Liver (tissue), 9 donors: ENCODE data around the gene CWC27. TPM values are rescaled to one million over a fixed set of nuclear protein-coding genes. Genes with fewer than 3 reads are reported as not detected.

ENCODE experiments used
- DNase-seq: peaks from one replicate; pipeline ENCODE4 v3.0.0-alpha.2; 2017; ENCODE audit warnings: low spot score
- H3K27ac ChIP-seq, 2 donors: one replicate each; pipeline ENCODE4 v1.7.0; 2013; ENCODE audit warnings: inconsistent platforms in 2 of 2, low read length in 2 of 2, control low read depth in 1 of 2, low read depth in 1 of 2, mild to moderate bottlenecking in 1 of 2
- H3K27me3 ChIP-seq, 4 donors: one replicate each; pipeline versions ENCODE4 v1.6.1 to v1.7.0; 2013; ENCODE audit warnings: low read length in 3 of 4, inconsistent platforms in 1 of 4, mild to moderate bottlenecking in 1 of 4, moderate library complexity in 1 of 4; ENCODE audit not compliant: control insufficient read depth in 4 of 4, insufficient read depth in 4 of 4
- H3K36me3 ChIP-seq, 4 donors: one replicate each; pipeline versions ENCODE4 v1.6.1 to v1.7.0; 2013; ENCODE audit warnings: low read length in 3 of 4, mild to moderate bottlenecking in 3 of 4, low read depth in 1 of 4, moderate library complexity in 1 of 4; ENCODE audit not compliant: control insufficient read depth in 4 of 4, insufficient read depth in 3 of 4
- H3K4me1 ChIP-seq, 4 donors: one replicate each; pipeline versions ENCODE4 v1.6.1 to v1.7.0; 2013; ENCODE audit warnings: low read length in 3 of 4, mild to moderate bottlenecking in 3 of 4, moderate library complexity in 1 of 4; ENCODE audit not compliant: control insufficient read depth in 4 of 4, insufficient read depth in 4 of 4
- H3K4me3 ChIP-seq, 3 donors: one replicate each; pipeline versions ENCODE4 v1.6.1 to v1.7.0; 2013; ENCODE audit warnings: low read length in 3 of 3, control low read depth in 1 of 3, low read depth in 1 of 3, mild to moderate bottlenecking in 1 of 3
- H3K9ac ChIP-seq, 2 donors: one replicate each; pipeline ENCODE4 v1.7.0; 2013; ENCODE audit warnings: low read length in 2 of 2, mild to moderate bottlenecking in 2 of 2, moderate library complexity in 2 of 2, control low read depth in 1 of 2, low read depth in 1 of 2
- H3K9me3 ChIP-seq, 4 donors: one replicate each; pipeline versions ENCODE4 v1.6.1 to v1.7.0; 2013; ENCODE audit warnings: low read length in 3 of 4; ENCODE audit not compliant: control insufficient read depth in 4 of 4
- ATF3 ChIP-seq: IDR thresholded peaks from 2 replicates; pipeline ENCODE4 v1.6.1; 2016; ENCODE audit warnings: antibody characterized with exemption
- EGR1 ChIP-seq, 2 donors: IDR thresholded peaks; 2 replicates each; pipeline ENCODE4 v1.6.1; 2016 to 2018; ENCODE audit warnings: antibody characterized with exemption in 2 of 2, low read depth in 2 of 2
- FOXA1 ChIP-seq: IDR thresholded peaks from 2 replicates; pipeline ENCODE4 v1.6.1; 2016; ENCODE audit warnings: antibody characterized with exemption
- GABPA ChIP-seq, 2 donors: IDR thresholded peaks in 1 of 2; conservative IDR thresholded peaks in 1 of 2; 2 replicates each; pipeline ENCODE4 v1.6.1; 2016; ENCODE audit warnings: antibody characterized with exemption in 2 of 2, mild to moderate bottlenecking in 1 of 2, moderate library complexity in 1 of 2
- HNF4A ChIP-seq, 2 donors: conservative IDR thresholded peaks; 2 replicates each; pipeline ENCODE4 v1.6.1; 2016; ENCODE audit warnings: antibody characterized with exemption in 2 of 2, mild to moderate bottlenecking in 2 of 2
- HNF4G ChIP-seq: IDR thresholded peaks from 2 replicates; pipeline ENCODE4 v1.6.1; 2016; ENCODE audit warnings: antibody characterized with exemption
- JUND ChIP-seq, 2 donors: IDR thresholded peaks; 2 replicates each; pipeline ENCODE4 v1.6.1; 2016; ENCODE audit warnings: antibody characterized with exemption in 2 of 2
- RAD21 ChIP-seq, 2 donors: IDR thresholded peaks; 2 replicates each; pipeline ENCODE4 v1.6.1; 2016; ENCODE audit warnings: antibody characterized with exemption in 2 of 2, mild to moderate bottlenecking in 2 of 2
- RXRA ChIP-seq, 2 donors: IDR thresholded peaks; 2 replicates each; pipeline ENCODE4 v1.6.1; 2017 to 2018; ENCODE audit warnings: antibody characterized with exemption in 2 of 2, mild to moderate bottlenecking in 1 of 2
- WGBS: extraction: QIAGEN DNeasy Blood & Tissue Kit; methylation state at CpG from one replicate; pipeline ENCODE4 v1.1.7; 2013; 5-methylcytosine and 5-hydroxymethylcytosine counted together
- polyA plus RNA-seq, 2 donors: library from polyadenylated mRNA; stranded (reverse) in 1 of 2; unstranded in 1 of 2; fragments of 200-250 nt in 1 of 2; fragments of >200 nt in 1 of 2; fragmentation: Nextera tagmentation in 1 of 2; extraction: Ambion mirVana in 1 of 2; gene quantifications; one replicate each; pipeline versions ENCODE4 v1.2.1 to v1.2.3, GENCODE V29; 2013 to 2015
- total RNA-seq, 2 donors: library from RNA; depleted of rRNA; stranded (reverse); fragments of >200 nt; gene quantifications; one replicate each; pipeline ENCODE4 v1.2.3, GENCODE V29; 2014
- TF ChIP-seq, protein P1 (sequence below): IDR thresholded peaks from 2 replicates; pipeline ENCODE4 v1.6.1; 2016; ENCODE audit warnings: antibody characterized with exemption
- TF ChIP-seq, protein P2 (sequence below): IDR thresholded peaks from 2 replicates; pipeline ENCODE4 v1.6.1; 2016; ENCODE audit warnings: antibody characterized with exemption, mild to moderate bottlenecking
- TF ChIP-seq, protein P3 (sequence below): fragments of 150-350 bp; IDR thresholded peaks from 2 replicates; pipeline ENCODE4 v1.5.1; 2017; ENCODE audit warnings: improper control_type of control experiment, low read depth, low read length; ENCODE audit not compliant: missing input control
- donor health status: healthy.
- donor health status: healthy.
- donor health status: healthy.
- donor health status: healthy.
- donor health status: healthy.

CWC27 gene
- total and polyA plus RNA-seq, 4 donors, result 3.9 to 9.8 (median 6.0) TPM

GRCh38 chr5:65013166-65013565 is 244.4 kb downstream of the CWC27 start:
- Histone ChIP-seq H3K4me3 (no peak overlapping the region), H3K36me3 (no peaks in the 10 kb centered on the region), H3K4me1 (peaks cover 3 to 12% (median 6%) of the 10 kb centered on the region in 4 donors), H3K27me3 (no peaks in the 10 kb centered on the region), H3K9me3 (no peaks in the 10 kb centered on the region), H3K9ac (no peak overlapping the region), H3K27ac (no peak overlapping the region)
- 97% methylated on average over 1 of the region's 1 CpG for WGBS
- DNase-seq, result no peak
- TF ChIP-seq ATF3 (no peak), FOXA1 (no peak), JUND (IDR thresholded peaks at IDR 0.05) (no peak), RXRA (IDR thresholded peaks at IDR 0.05) (no peak)
- TF ChIP-seq, protein P1, sequence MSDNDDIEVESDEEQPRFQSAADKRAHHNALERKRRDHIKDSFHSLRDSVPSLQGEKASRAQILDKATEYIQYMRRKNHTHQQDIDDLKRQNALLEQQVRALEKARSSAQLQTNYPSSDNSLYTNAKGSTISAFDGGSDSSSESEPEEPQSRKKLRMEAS, result no peak

GRCh38 chr5:65014769-65015168 is 246.0 kb downstream of the CWC27 start:
- Histone ChIP-seq H3K27ac (no peak overlapping the region), H3K9ac (no peak overlapping the region), H3K4me1 (peaks cover 3 to 9% (median 6%) of the 10 kb centered on the region in 4 donors), H3K36me3 (no peaks in the 10 kb centered on the region), H3K27me3 (no peaks in the 10 kb centered on the region), H3K9me3 (no peaks in the 10 kb centered on the region), H3K4me3 (no peak overlapping the region)
- 87% methylated on average over 2 of the region's 2 CpGs for WGBS
- TF ChIP-seq RXRA (IDR thresholded peaks at IDR 0.05), result no peak
- TF ChIP-seq, protein P1, result no peak
- TF ChIP-seq RAD21 (IDR thresholded peaks at IDR 0.05), result no peak
- TF ChIP-seq ATF3, result no peak
- no peak for TF ChIP-seq EGR1 (IDR thresholded peaks at IDR 0.05; ENCODE audit: low read depth in 2 of 2)
- TF ChIP-seq, protein P2, sequence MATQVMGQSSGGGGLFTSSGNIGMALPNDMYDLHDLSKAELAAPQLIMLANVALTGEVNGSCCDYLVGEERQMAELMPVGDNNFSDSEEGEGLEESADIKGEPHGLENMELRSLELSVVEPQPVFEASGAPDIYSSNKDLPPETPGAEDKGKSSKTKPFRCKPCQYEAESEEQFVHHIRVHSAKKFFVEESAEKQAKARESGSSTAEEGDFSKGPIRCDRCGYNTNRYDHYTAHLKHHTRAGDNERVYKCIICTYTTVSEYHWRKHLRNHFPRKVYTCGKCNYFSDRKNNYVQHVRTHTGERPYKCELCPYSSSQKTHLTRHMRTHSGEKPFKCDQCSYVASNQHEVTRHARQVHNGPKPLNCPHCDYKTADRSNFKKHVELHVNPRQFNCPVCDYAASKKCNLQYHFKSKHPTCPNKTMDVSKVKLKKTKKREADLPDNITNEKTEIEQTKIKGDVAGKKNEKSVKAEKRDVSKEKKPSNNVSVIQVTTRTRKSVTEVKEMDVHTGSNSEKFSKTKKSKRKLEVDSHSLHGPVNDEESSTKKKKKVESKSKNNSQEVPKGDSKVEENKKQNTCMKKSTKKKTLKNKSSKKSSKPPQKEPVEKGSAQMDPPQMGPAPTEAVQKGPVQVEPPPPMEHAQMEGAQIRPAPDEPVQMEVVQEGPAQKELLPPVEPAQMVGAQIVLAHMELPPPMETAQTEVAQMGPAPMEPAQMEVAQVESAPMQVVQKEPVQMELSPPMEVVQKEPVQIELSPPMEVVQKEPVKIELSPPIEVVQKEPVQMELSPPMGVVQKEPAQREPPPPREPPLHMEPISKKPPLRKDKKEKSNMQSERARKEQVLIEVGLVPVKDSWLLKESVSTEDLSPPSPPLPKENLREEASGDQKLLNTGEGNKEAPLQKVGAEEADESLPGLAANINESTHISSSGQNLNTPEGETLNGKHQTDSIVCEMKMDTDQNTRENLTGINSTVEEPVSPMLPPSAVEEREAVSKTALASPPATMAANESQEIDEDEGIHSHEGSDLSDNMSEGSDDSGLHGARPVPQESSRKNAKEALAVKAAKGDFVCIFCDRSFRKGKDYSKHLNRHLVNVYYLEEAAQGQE, result no peak
- TF ChIP-seq HNF4G, result no peak
- no peak for TF ChIP-seq HNF4A (conservative IDR thresholded peaks at IDR 0.05)
- TF ChIP-seq GABPA (IDR thresholded peaks at IDR 0.05 in 1 of 2, conservative IDR thresholded peaks at IDR 0.05 in 1 of 2), result no peak
- TF ChIP-seq, protein P3, sequence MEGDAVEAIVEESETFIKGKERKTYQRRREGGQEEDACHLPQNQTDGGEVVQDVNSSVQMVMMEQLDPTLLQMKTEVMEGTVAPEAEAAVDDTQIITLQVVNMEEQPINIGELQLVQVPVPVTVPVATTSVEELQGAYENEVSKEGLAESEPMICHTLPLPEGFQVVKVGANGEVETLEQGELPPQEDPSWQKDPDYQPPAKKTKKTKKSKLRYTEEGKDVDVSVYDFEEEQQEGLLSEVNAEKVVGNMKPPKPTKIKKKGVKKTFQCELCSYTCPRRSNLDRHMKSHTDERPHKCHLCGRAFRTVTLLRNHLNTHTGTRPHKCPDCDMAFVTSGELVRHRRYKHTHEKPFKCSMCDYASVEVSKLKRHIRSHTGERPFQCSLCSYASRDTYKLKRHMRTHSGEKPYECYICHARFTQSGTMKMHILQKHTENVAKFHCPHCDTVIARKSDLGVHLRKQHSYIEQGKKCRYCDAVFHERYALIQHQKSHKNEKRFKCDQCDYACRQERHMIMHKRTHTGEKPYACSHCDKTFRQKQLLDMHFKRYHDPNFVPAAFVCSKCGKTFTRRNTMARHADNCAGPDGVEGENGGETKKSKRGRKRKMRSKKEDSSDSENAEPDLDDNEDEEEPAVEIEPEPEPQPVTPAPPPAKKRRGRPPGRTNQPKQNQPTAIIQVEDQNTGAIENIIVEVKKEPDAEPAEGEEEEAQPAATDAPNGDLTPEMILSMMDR, result no peak
- DNase-seq, result no peak
